Endothelial cell of umbilical vein (primary cell): Measurements from ENCODE around the gene ST8SIA6.

Experiments used
- CTCF ChIP-seq, 2 donors: IDR thresholded peaks; 1 replicate in 1 of 2; 2 replicates in 1 of 2; pipeline ENCODE4 v1.5.1; 2011; ENCODE audit warnings: low read length in 2 of 2, mild to moderate bottlenecking in 2 of 2, moderate library complexity in 2 of 2, control low read depth in 1 of 2, inconsistent platforms in 1 of 2, low read depth in 1 of 2; ENCODE audit not compliant: insufficient read depth in 1 of 2; ENCODE audit errors: extremely low read depth in 1 of 2
- EZH2 ChIP-seq: IDR thresholded peaks from 2 replicates; pipeline ENCODE4 v1.6.1; 2012; ENCODE audit warnings: borderline replicate concordance, low read depth, mild to moderate bottlenecking, moderate library complexity, low read length, inconsistent platforms; ENCODE audit not compliant: severe bottlenecking
- POLR2A ChIP-seq: IDR thresholded peaks from 2 replicates; pipeline ENCODE4 v1.6.1; 2012; ENCODE audit warnings: low read depth, mild to moderate bottlenecking, control low read depth, low read length
- POLR2AphosphoS5 ChIP-seq: IDR thresholded peaks from 2 replicates; pipeline ENCODE4 v1.6.1; 2012; ENCODE audit warnings: low read depth, mild to moderate bottlenecking, control low read depth, low read length, moderate library complexity; ENCODE audit not compliant: insufficient read depth

- no peak for TF ChIP-seq POLR2AphosphoS5
- TF ChIP-seq EZH2, result no peak
- no peak for TF ChIP-seq CTCF (IDR thresholded peaks at IDR 0.05; ENCODE audit: extremely low read depth in 1 of 2, insufficient read depth in 1 of 2, low read depth in 1 of 2, low read length in 2 of 2)
- TF ChIP-seq POLR2A, result no peak
Measured at GRCh38 chr10:17290226-17290625, 164.2 kb downstream of the ST8SIA6 start.
